K562 (cell line): ENCODE data around the gene UNC50. TPM values are rescaled to one million over a fixed set of nuclear protein-coding genes. Genes with fewer than 3 reads are reported as not detected.

ENCODE experiments used
- ATAC-seq: fragments of 200-7000 bp; cut with Tn5 transposase; 3 replicates; pipeline ENCODE4 v1.9.1; 2020; ENCODE audit warnings: moderate library complexity
- BruUV-seq: library from RNA; stranded (reverse); fragments of 400-500 nt; replicated peaks from 2 replicates; lab custom pipeline; 2021; lab: Mats Ljungman, UMichigan
- CTCF ChIA-PET: fragments of 300-600 bp; formaldehyde crosslinking; extraction: SDS; loops from one replicate; lab custom pipeline; 2021; ENCODE audit warnings: low intra/inter-chr PET ratio; lab: Yijun Ruan, JAX
- POLR2A ChIA-PET: fragments of 300-600, 350-650 bp; sonication (Branson Sonifier 250); formaldehyde crosslinking; extraction: SDS; loops from one replicate; lab custom pipeline; 2021; ENCODE audit warnings: antibody characterized with exemption, inconsistent platforms; lab: Yijun Ruan, JAX
- DNase-seq, 4 experiments: peaks; one replicate each; pipeline versions ENCODE4 v3.0.0 to v3.0.0-alpha.2; 2011 to 2018; ENCODE audit warnings: low spot score in 3 of 4, mixed read lengths in 3 of 4; ENCODE audit errors: extremely low read depth in 1 of 4
- FAIRE-seq: peaks from 2 replicates; lab custom pipeline; 2011; peaks lifted over from hg19 to GRCh38; lab: Jason Lieb, UNC
- H2AFZ ChIP-seq: 2 replicates; pipeline ENCODE4 v1.6.0; 2011; ENCODE audit warnings: low read depth, low read length, control low read depth, inconsistent platforms
- H3K27ac ChIP-seq: fragments of 200-600 bp; 3 replicates; pipeline ENCODE4 v1.8.0; 2011; ENCODE audit warnings: low read depth, mild to moderate bottlenecking, control low read depth, inconsistent platforms, low read length, moderate library complexity, mixed read lengths; ENCODE audit errors: extremely low read depth
- H3K27me3 ChIP-seq, 2 experiments: fragments of 300-600 bp in 1 of 2; 2 replicates in 1 of 2; 3 replicates in 1 of 2; pipeline versions ENCODE4 v1.6.0 to v1.8.0; 2011; ENCODE audit warnings: inconsistent platforms in 2 of 2, low read length in 2 of 2, mild to moderate bottlenecking in 1 of 2, mixed read lengths in 1 of 2, moderate library complexity in 1 of 2; ENCODE audit not compliant: control insufficient read depth in 2 of 2, insufficient read depth in 2 of 2
- H3K36me3 ChIP-seq: fragments of 300-600 bp; 3 replicates; pipeline ENCODE4 v1.8.0; 2011; ENCODE audit warnings: mild to moderate bottlenecking, low read length, inconsistent platforms; ENCODE audit not compliant: control insufficient read depth, insufficient read depth
- H3K4me1 ChIP-seq, 2 experiments: fragments of 200-600 bp in 1 of 2; replicated peaks in 1 of 2; 2 replicates in 1 of 2; 3 replicates in 1 of 2; pipeline versions ENCODE4 v1.5.1 to v1.8.0; 2011; ENCODE audit warnings: inconsistent platforms in 2 of 2, low read length in 2 of 2, mild to moderate bottlenecking in 1 of 2, mixed read lengths in 1 of 2, moderate library complexity in 1 of 2; ENCODE audit not compliant: control insufficient read depth in 2 of 2, insufficient read depth in 2 of 2
- H3K4me2 ChIP-seq: 2 replicates; pipeline ENCODE4 v1.6.1; 2011; ENCODE audit warnings: low read length, control low read depth, inconsistent platforms, mixed read lengths; ENCODE audit not compliant: insufficient read depth
- H3K4me3 ChIP-seq: fragments of 200-600 bp; sonication (generic), shearing (Covaris generic); 2 replicates; pipeline ENCODE4 v1.5.1; 2016; ENCODE audit warnings: control low read depth, inconsistent platforms
- H3K79me2 ChIP-seq: fragments of 200-600 bp; 3 replicates; pipeline ENCODE4 v1.8.0; 2011; ENCODE audit warnings: low read length, inconsistent platforms; ENCODE audit not compliant: control insufficient read depth, insufficient read depth
- H3K9ac ChIP-seq, 2 experiments: 2 replicates each; pipeline versions ENCODE4 v1.6.0 to v1.6.1; 2011; ENCODE audit warnings: low read depth in 2 of 2, low read length in 2 of 2, control low read depth in 1 of 2, inconsistent platforms in 1 of 2, mild to moderate bottlenecking in 1 of 2, mixed read lengths in 1 of 2; ENCODE audit not compliant: insufficient read depth in 1 of 2
- H3K9me1 ChIP-seq: one replicate; pipeline ENCODE4 v1.6.0; 2011; ENCODE audit warnings: inconsistent platforms, mild to moderate bottlenecking, low read length, moderate library complexity; ENCODE audit not compliant: control insufficient read depth, insufficient read depth
- H3K9me3 ChIP-seq: replicated peaks from 2 replicates; pipeline ENCODE4 v1.5.1; 2011; ENCODE audit warnings: low read depth, low read length, inconsistent platforms; ENCODE audit not compliant: control insufficient read depth, insufficient read depth
- H4K20me1 ChIP-seq: replicated peaks from 2 replicates; pipeline ENCODE4 v1.6.1; 2011; ENCODE audit warnings: low read length, inconsistent platforms, mixed read lengths; ENCODE audit not compliant: control insufficient read depth, insufficient read depth
- ARID2 ChIP-seq: fragments of 450-650 bp; IDR thresholded peaks from 2 replicates; pipeline ENCODE4 v1.6.1; 2017; ENCODE audit warnings: antibody characterized with exemption, mild to moderate bottlenecking
- ARNT ChIP-seq, 2 experiments: fragments of 450-650 bp; IDR thresholded peaks; 2 replicates each; pipeline ENCODE4 v1.6.1; 2016; ENCODE audit warnings: mild to moderate bottlenecking in 1 of 2
- HDGF ChIP-seq: fragments of 450-650 bp; IDR thresholded peaks from 2 replicates; pipeline ENCODE4 v1.6.1; 2016
- KDM1A ChIP-seq, 2 experiments: fragments of 450-650 bp; IDR thresholded peaks; 2 replicates each; pipeline ENCODE4 v1.6.1; 2016; ENCODE audit warnings: mild to moderate bottlenecking in 2 of 2
- KLF16 ChIP-seq: IDR thresholded peaks from 2 replicates; pipeline ENCODE4 v1.6.1; 2016; ENCODE audit warnings: antibody characterized with exemption
- MTF1 ChIP-seq: fragments of 250-450 bp; sonication (Bioruptor Pico); IDR thresholded peaks from 2 replicates; pipeline ENCODE4 v1.9.0; 2021; ENCODE audit warnings: moderate library complexity, mild to moderate bottlenecking, inconsistent platforms, borderline replicate concordance
- RAD21 ChIP-seq, 2 experiments: fragments of 250-450 bp in 1 of 2; fragments of 450-650 bp in 1 of 2; sonication (Bioruptor Pico) in 1 of 2; formaldehyde crosslinking in 1 of 2; IDR thresholded peaks in 1 of 2; conservative IDR thresholded peaks in 1 of 2; 2 replicates each; pipeline versions ENCODE4 v1.4.0 to v1.8.0; 2020 to 2022; ENCODE audit warnings: mild to moderate bottlenecking in 2 of 2, moderate library complexity in 1 of 2
- RB1 ChIP-seq: fragments of 450-650 bp; IDR thresholded peaks from 2 replicates; pipeline ENCODE4 v1.6.1; 2017; ENCODE audit warnings: low read depth, mild to moderate bottlenecking
- SMC3 ChIP-seq: conservative IDR thresholded peaks from 2 replicates; pipeline ENCODE4 v1.6.1; 2011; ENCODE audit warnings: low read depth, low read length, improper control_type of control experiment; ENCODE audit not compliant: insufficient read depth
- STAG1 ChIP-seq: sonication (generic); formaldehyde crosslinking; IDR thresholded peaks from 2 replicates; pipeline ENCODE4 v1.5.0; 2020; ENCODE audit warnings: missing genetic modification reagents, borderline replicate concordance
- TAF9B ChIP-seq: fragments of 450-650 bp; IDR thresholded peaks from 2 replicates; pipeline ENCODE4 v1.6.1; 2018; ENCODE audit warnings: mild to moderate bottlenecking; ENCODE audit not compliant: partially characterized antibody
- ZC3H8 ChIP-seq: fragments of 450-650 bp; IDR thresholded peaks from 2 replicates; pipeline ENCODE4 v1.6.1; 2017
- ZNF76 ChIP-seq: fragments of 250-450 bp; sonication (Bioruptor Pico); IDR thresholded peaks from 2 replicates; pipeline ENCODE4 v1.4.0; 2020; ENCODE audit warnings: mild to moderate bottlenecking, moderate library complexity, borderline replicate concordance
- WGBS: fragments of 100-300 bp; shearing (Covaris generic); methylation state at CpG from one replicate; pipeline ENCODE4 v1.1.6; 2016; ENCODE audit warnings: low coverage, mixed read lengths; ENCODE audit not compliant: insufficient coverage; ENCODE audit errors: missing lambda C conversion rate; 5-methylcytosine and 5-hydroxymethylcytosine counted together
- in situ Hi-C: fragments of 300-500 bp; cut with MboI; formaldehyde crosslinking; loops from 4 replicates; pipeline ENCODE4 v1.15.0; 2018; ENCODE audit warnings: inconsistent platforms, mixed read lengths
- intact Hi-C: fragments of 100-400 bp; cut with micrococcal nuclease; formaldehyde crosslinking; loops from 2 replicates; pipeline ENCODE4 v1.14.2; 2022
- polyA plus RNA-seq, 8 experiments: library from polyadenylated mRNA; depleted of rRNA in 4 of 8; stranded (reverse) in 5 of 8; unstranded in 3 of 8; fragments of >200 nt; fragmentation: Nextera tagmentation in 2 of 8; fragmentation: Illumina TruSeq in 1 of 8; extraction: Ambion mirVana in 2 of 8; extraction: Trizol in 1 of 8; gene quantifications; 2 replicates each; pipeline versions ENCODE4 v1.2.1 to v1.2.3, GENCODE V29; 2011 to 2014; ENCODE audit warnings: inconsistent platforms in 1 of 8, missing spikeins in 1 of 8
- total RNA-seq, 7 experiments: library from RNA; depleted of rRNA in 6 of 7; stranded (reverse); fragments of >200 nt in 6 of 7; fragmentation: Illumina TruSeq in 2 of 7; extraction: Trizol in 2 of 7; gene quantifications; 2 replicates each; pipeline versions ENCODE4 v1.2.1 to v1.2.3, GENCODE V29; 2011 to 2021; ENCODE audit warnings: low replicate concordance in 1 of 7
- TF ChIP-seq, protein P1 (sequence below), 3 experiments: IDR thresholded peaks in 2 of 3; conservative IDR thresholded peaks in 1 of 3; 2 replicates each; pipeline ENCODE4 v1.5.1; 2011 to 2012; ENCODE audit warnings: low read length in 3 of 3, mild to moderate bottlenecking in 3 of 3, control low read depth in 2 of 3, improper control_type of control experiment in 1 of 3, inconsistent platforms in 1 of 3, low read depth in 1 of 3, mixed read lengths in 1 of 3, moderate library complexity in 1 of 3; ENCODE audit not compliant: insufficient read depth in 2 of 3
- TF ChIP-seq, protein P2 (sequence below): fragments of 450-650 bp; formaldehyde crosslinking; IDR thresholded peaks from 2 replicates; pipeline ENCODE4 v1.4.0; 2020; ENCODE audit warnings: mild to moderate bottlenecking, moderate library complexity

The UNC50 gene
- total and polyA plus RNA-seq, 9 of the 15 experiments (the other 6 are each of a cell fraction or from before 2014, with no cell fraction given) = 30.0 to 52.9 (median 35.9) TPM

DNA sequence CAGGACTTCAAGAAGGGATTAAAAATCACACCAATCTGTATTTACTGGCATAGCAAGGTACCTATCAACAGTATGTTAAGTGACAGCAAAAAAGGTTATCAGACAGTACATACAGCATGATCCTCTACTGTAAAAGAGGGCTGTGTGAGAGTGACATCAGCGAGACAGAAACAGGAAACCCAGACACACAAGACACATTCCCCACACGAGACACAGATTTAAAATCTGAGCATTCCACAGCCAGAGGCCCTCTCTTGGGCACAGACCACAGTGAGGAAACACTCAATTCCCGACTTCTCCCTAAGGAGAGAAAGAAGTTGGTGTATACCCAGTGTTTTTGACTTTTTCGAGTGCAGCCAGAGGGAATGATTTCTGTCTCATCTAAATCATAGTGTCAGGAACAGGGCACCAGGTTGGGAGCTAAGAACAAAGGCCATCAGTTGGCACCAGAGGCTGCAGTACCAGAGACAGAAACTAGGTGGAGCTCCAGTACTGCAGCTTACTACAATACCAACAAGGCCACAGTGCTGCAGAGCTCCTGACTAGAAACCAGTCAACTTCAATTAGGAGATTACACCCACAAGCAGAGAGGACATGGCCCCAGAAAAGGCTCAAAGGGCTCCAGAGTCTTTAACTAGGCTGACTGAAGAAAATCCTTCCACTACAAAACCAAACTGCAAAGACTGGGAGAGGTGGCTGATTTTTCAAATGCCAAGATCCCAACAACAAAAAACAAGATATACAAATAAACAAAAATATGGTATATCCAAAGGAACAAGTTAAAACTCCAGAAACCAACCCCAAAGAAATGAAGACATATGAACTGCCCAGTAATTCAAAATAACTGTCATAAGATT is 41.0 kb downstream of the UNC50 start:
- Histone ChIP-seq H2AFZ (no peak overlapping the region), H3K27me3 (peaks cover 0 to 5% of the 10 kb centered on the region in 2 experiments; a peak in 2 of 5 replicates), H4K20me1 (no peaks in the 10 kb centered on the region), H3K9ac (no peak overlapping the region), H3K4me3 (no peak overlapping the region), H3K79me2 (no peaks in the 10 kb centered on the region), H3K36me3 (no peaks in the 10 kb centered on the region), H3K9me1 (no peaks in the 10 kb centered on the region), H3K4me2 (no peak overlapping the region), H3K27ac (no peak overlapping the region), H3K4me1 (no peaks in the 10 kb centered on the region), H3K9me3 (no peaks in the 10 kb centered on the region)
- peak; percentile 42 to 72 (median 52) for DNase-seq
- ATAC-seq = peak; percentile 90
- FAIRE-seq = peak; percentile 95
- intact Hi-C loops = loop anchor here (1.0 to 2.0 kb wide), 2 partner anchors 188 to 417 kb away; no protein-coding TSS in a partner anchor
- in situ Hi-C loops = no loop called here
- POLR2A ChIA-PET = no interaction called here
- WGBS = 2% methylated on average over 4 of the region's 4 CpGs
- CTCF ChIA-PET = interaction anchor here (0.6 to 1.6 kb wide), 3 partner anchors 188 to 416 kb away, joined by 3 to 27 read pairs (median 3); no protein-coding TSS in a partner anchor
- no TSS peak for BruUV-seq
- peak; percentile 29; the same call in 1 of the 2 replicates for TF ChIP-seq RB1
- no peak for TF ChIP-seq HDGF
- TF ChIP-seq MTF1 = no peak
- 0 out of 2 replicates have a peak, but pooled peaks have one; percentile 15 for TF ChIP-seq KLF16
- peak; percentile 78 to 92 for TF ChIP-seq RAD21 (CRISPR knock-in tag; conservative IDR thresholded peaks at IDR 0.05 in 1 of 2, IDR thresholded peaks at IDR 0.05 in 1 of 2)
- TF ChIP-seq ARID2 = peak; percentile 63
- peak in 1 of 2 experiments; percentile 45; a peak in 1 of 4 replicates for TF ChIP-seq KDM1A (IDR thresholded peaks at IDR 0.05)
- no peak for TF ChIP-seq ARNT (IDR thresholded peaks at IDR 0.05)
- TF ChIP-seq ZNF76 (CRISPR knock-in tag) = no peak
- TF ChIP-seq, protein P1, sequence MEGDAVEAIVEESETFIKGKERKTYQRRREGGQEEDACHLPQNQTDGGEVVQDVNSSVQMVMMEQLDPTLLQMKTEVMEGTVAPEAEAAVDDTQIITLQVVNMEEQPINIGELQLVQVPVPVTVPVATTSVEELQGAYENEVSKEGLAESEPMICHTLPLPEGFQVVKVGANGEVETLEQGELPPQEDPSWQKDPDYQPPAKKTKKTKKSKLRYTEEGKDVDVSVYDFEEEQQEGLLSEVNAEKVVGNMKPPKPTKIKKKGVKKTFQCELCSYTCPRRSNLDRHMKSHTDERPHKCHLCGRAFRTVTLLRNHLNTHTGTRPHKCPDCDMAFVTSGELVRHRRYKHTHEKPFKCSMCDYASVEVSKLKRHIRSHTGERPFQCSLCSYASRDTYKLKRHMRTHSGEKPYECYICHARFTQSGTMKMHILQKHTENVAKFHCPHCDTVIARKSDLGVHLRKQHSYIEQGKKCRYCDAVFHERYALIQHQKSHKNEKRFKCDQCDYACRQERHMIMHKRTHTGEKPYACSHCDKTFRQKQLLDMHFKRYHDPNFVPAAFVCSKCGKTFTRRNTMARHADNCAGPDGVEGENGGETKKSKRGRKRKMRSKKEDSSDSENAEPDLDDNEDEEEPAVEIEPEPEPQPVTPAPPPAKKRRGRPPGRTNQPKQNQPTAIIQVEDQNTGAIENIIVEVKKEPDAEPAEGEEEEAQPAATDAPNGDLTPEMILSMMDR (IDR thresholded peaks at IDR 0.05 in 2 of 3, conservative IDR thresholded peaks at IDR 0.05 in 1 of 3; ENCODE audit: insufficient read depth in 2 of 3, low read depth in 1 of 3, low read length in 3 of 3) = peak; percentile 85 to 93 (median 88)
- TF ChIP-seq STAG1 (CRISPR knock-in tag) = peak; percentile 40; the same call in 1 of the 2 replicates
- TF ChIP-seq SMC3 = peak; percentile 89
- TF ChIP-seq, protein P2, sequence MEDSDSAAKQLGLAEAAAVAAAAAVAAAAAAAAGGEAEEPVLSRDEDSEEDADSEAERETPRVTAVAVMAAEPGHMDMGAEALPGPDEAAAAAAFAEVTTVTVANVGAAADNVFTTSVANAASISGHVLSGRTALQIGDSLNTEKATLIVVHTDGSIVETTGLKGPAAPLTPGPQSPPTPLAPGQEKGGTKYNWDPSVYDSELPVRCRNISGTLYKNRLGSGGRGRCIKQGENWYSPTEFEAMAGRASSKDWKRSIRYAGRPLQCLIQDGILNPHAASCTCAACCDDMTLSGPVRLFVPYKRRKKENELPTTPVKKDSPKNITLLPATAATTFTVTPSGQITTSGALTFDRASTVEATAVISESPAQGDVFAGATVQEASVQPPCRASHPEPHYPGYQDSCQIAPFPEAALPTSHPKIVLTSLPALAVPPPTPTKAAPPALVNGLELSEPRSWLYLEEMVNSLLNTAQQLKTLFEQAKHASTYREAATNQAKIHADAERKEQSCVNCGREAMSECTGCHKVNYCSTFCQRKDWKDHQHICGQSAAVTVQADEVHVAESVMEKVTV = peak; percentile 62
- no peak for TF ChIP-seq ZC3H8
- no peak for TF ChIP-seq TAF9B
